HepG2 (cell line): ENCODE data around the gene CYP4F12. TPM values are rescaled to one million over a fixed set of nuclear protein-coding genes. Genes with fewer than 3 reads are reported as not detected.
A peak's percentile ranks its signal among the peaks of the same experiment; 100 is the strongest.

Experiments used
- CREB1 ChIP-seq, 2 experiments: fragments of 450-650 bp in 1 of 2; IDR thresholded peaks; 2 replicates each; pipeline ENCODE4 v1.6.1; 2016 to 2017; ENCODE audit warnings: control low read depth in 1 of 2, mild to moderate bottlenecking in 1 of 2, missing compliant biosample characterization in 1 of 2, missing genetic modification characterization in 1 of 2
- CREM ChIP-seq, 2 experiments: sonication (generic) in 1 of 2; formaldehyde crosslinking in 1 of 2; IDR thresholded peaks; 2 replicates each; pipeline versions ENCODE4 v1.4.0 to v1.6.1; 2016 to 2020; ENCODE audit warnings: antibody characterized with exemption in 1 of 2, mild to moderate bottlenecking in 1 of 2, missing genetic modification reagents in 1 of 2
- GLMP ChIP-seq: sonication (generic); formaldehyde crosslinking; IDR thresholded peaks from 2 replicates; pipeline ENCODE4 v1.9.0; 2021; ENCODE audit warnings: missing genetic modification reagents, mild to moderate bottlenecking, borderline replicate concordance
- HDAC6 ChIP-seq: fragments of 200-600 bp; sonication (generic); IDR thresholded peaks from 2 replicates; pipeline ENCODE4 v1.7.0; 2017; ENCODE audit warnings: mild to moderate bottlenecking, antibody characterized with exemption, low read length, low read depth
- HNF1B ChIP-seq: sonication (generic); formaldehyde crosslinking; IDR thresholded peaks from 2 replicates; pipeline ENCODE4 v1.5.1; 2020; ENCODE audit warnings: mild to moderate bottlenecking, moderate library complexity, missing genetic modification reagents
- HNRNPUL1 ChIP-seq: fragments of 200-400 bp; formaldehyde crosslinking; IDR thresholded peaks from 2 replicates; pipeline ENCODE4 v1.6.1; 2017; ENCODE audit warnings: low read depth, mild to moderate bottlenecking, low read length, moderate library complexity
- MED8 ChIP-seq: sonication (generic); formaldehyde crosslinking; IDR thresholded peaks from 2 replicates; pipeline ENCODE4 v1.8.1; 2023; ENCODE audit warnings: mild to moderate bottlenecking, missing genetic modification reagents; ENCODE audit not compliant: insufficient replicate concordance
- PRDM15 ChIP-seq: sonication (generic); formaldehyde crosslinking; IDR thresholded peaks from 2 replicates; pipeline ENCODE4 v1.4.0; 2020; ENCODE audit warnings: missing genetic modification reagents
- RXRA ChIP-seq: sonication (generic); formaldehyde crosslinking; IDR thresholded peaks from 2 replicates; pipeline ENCODE4 v1.5.1; 2020; ENCODE audit warnings: missing genetic modification reagents
- ZNF225 ChIP-seq: sonication (generic); formaldehyde crosslinking; IDR thresholded peaks from 2 replicates; pipeline ENCODE4 v1.4.0; 2020; ENCODE audit warnings: mild to moderate bottlenecking, missing genetic modification reagents
- ZNF563 ChIP-seq: sonication (generic); formaldehyde crosslinking; IDR thresholded peaks from 2 replicates; pipeline ENCODE4 v1.8.0; 2022; ENCODE audit warnings: mild to moderate bottlenecking, moderate library complexity, missing genetic modification reagents
- ZNF589 ChIP-seq: sonication (generic); formaldehyde crosslinking; conservative IDR thresholded peaks from 2 replicates; pipeline ENCODE4 v1.8.0; 2022; ENCODE audit warnings: mild to moderate bottlenecking, moderate library complexity, missing genetic modification reagents
- ZNF615 ChIP-seq: sonication (generic); formaldehyde crosslinking; IDR thresholded peaks from 2 replicates; pipeline ENCODE4 v1.5.0; 2020; ENCODE audit warnings: mild to moderate bottlenecking, missing genetic modification reagents, borderline replicate concordance
- ZNF644 ChIP-seq: IDR thresholded peaks from 2 replicates; pipeline ENCODE4 v1.6.1; 2016; ENCODE audit warnings: low read depth
- polyA plus RNA-seq, 8 experiments: library from polyadenylated mRNA; depleted of rRNA in 3 of 8; stranded (reverse) in 7 of 8; unstranded in 1 of 8; fragments of >200 nt; fragmentation: Illumina TruSeq in 4 of 8; extraction: Trizol in 4 of 8; gene quantifications; 2 replicates each; pipeline versions ENCODE4 v1.2.1 to v1.2.3, GENCODE V29; 2011 to 2016; ENCODE audit warnings: low read depth in 4 of 8, missing spikeins in 1 of 8, mixed read lengths in 1 of 8; ENCODE audit not compliant: insufficient read depth in 1 of 8
- total RNA-seq, 5 experiments: library from RNA; depleted of rRNA; stranded (reverse); fragments of >200 nt; fragmentation: Illumina TruSeq; extraction: Trizol; gene quantifications; 2 replicates each; pipeline ENCODE4 v1.2.3, GENCODE V29; 2016; ENCODE audit warnings: low read depth in 1 of 5
- TF ChIP-seq, protein P1 (sequence below): sonication (generic); formaldehyde crosslinking; IDR thresholded peaks from 2 replicates; pipeline ENCODE4 v1.4.0; 2020; ENCODE audit warnings: missing genetic modification reagents, borderline replicate concordance

Gene CYP4F12
- total and polyA plus RNA-seq, 2 of the 13 experiments (the other 11 are each of a cell fraction or from before 2014, with no cell fraction given), result 29.9 to 30.8 TPM

DNA sequence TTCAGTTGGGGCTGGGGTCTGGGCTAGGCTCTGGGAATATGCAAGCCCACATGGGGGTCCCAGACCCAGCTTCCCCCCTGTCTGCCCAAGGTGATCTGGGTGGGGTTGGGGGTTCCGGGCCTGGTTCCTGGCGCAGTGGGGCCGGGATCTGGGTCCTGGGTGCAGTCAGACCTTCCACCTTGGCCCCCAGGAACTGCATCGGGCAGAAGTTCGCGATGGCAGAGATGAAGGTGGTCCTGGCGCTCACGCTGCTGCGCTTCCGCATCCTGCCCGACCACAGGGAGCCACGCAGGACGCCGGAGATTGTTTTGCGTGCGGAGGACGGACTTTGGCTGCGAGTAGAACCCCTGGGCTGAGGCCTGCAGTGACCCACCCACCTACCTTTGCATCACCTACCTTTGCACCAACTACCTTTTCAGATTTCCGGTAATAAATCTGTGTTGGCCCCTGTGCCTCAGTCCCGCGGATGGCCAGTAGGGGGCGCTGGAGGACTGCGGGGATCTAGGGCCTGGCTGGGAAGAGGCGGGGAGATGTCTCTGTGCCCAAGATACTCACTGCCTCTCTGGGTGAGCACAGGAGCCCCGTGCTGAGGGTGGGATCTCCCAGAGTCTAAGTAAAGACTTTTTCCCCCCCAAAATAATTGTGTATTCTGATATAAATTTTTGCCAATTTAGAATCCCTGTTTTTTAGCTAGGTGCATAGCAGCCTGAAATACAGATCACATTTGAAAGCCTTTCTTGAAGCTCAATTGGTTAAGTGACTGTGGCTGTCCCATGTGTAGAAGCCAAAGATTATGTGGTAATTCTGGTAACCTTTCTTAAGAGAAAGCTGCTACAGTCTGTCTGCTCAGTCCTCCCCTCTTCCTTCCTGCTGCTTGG is 43.6 kb upstream of the CYP4F12 start (continued):
- TF ChIP-seq, protein P1, sequence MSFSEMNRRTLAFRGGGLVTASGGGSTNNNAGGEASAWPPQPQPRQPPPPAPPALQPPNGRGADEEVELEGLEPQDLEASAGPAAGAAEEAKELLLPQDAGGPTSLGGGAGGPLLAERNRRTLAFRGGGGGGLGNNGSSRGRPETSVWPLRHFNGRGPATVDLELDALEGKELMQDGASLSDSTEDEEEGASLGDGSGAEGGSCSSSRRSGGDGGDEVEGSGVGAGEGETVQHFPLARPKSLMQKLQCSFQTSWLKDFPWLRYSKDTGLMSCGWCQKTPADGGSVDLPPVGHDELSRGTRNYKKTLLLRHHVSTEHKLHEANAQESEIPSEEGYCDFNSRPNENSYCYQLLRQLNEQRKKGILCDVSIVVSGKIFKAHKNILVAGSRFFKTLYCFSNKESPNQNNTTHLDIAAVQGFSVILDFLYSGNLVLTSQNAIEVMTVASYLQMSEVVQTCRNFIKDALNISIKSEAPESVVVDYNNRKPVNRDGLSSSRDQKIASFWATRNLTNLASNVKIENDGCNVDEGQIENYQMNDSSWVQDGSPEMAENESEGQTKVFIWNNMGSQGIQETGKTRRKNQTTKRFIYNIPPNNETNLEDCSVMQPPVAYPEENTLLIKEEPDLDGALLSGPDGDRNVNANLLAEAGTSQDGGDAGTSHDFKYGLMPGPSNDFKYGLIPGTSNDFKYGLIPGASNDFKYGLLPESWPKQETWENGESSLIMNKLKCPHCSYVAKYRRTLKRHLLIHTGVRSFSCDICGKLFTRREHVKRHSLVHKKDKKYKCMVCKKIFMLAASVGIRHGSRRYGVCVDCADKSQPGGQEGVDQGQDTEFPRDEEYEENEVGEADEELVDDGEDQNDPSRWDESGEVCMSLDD (CRISPR knock-in tag), result no peak
- TF ChIP-seq RXRA (CRISPR knock-in tag) (no peak), HNRNPUL1 (no peak), GLMP (CRISPR knock-in tag) (no peak), PRDM15 (CRISPR knock-in tag) (no peak), ZNF589 (no peak), CREM (IDR thresholded peaks at IDR 0.05) (no peak), CREM (CRISPR knock-in tag; IDR thresholded peaks at IDR 0.05) (no peak), ZNF615 (CRISPR knock-in tag) (no peak), HDAC6 (no peak), ZNF563 (CRISPR knock-in tag) (no peak), MED8 (no peak), ZNF644 (CRISPR knock-in tag) (no peak), ZNF225 (CRISPR knock-in tag) (no peak), CREB1 (IDR thresholded peaks at IDR 0.05) (no peak), CREB1 (CRISPR knock-in tag; IDR thresholded peaks at IDR 0.05) (no peak), HNF1B (CRISPR knock-in tag) (peak; percentile 53; the same call in 1 of the 2 replicates)
